GM12872 (cell line): ENCODE measurements around the gene RHBG.

ENCODE experiments used
- CTCF ChIP-seq: IDR thresholded peaks from 3 replicates; pipeline ENCODE4 v1.5.1; 2011; ENCODE audit warnings: low read depth, mild to moderate bottlenecking, low read length, moderate library complexity; ENCODE audit not compliant: insufficient read depth

RHBG gene

GRCh38 chr1:156384658-156385057, 15.6 kb downstream of the RHBG start:
- TF ChIP-seq CTCF: 0 out of 3 replicates have a peak, but pooled peaks have one; percentile 4

- TF ChIP-seq CTCF: peak; percentile 93
Measured at GRCh38 chr1:156385534-156386031, 16.6 kb downstream of the RHBG start.

GRCh38 chr1:156386134-156386901, 17.3 kb downstream of the RHBG start:
- TF ChIP-seq CTCF: no peak

- TF ChIP-seq CTCF: no peak
Measured at GRCh38 chr1:156386949-156387869, 18.2 kb downstream of the RHBG start.

GRCh38 chr1:156387870-156388173, 18.8 kb downstream of the RHBG start:
- TF ChIP-seq CTCF: no peak

GRCh38 chr1:156388174-156389137, 19.4 kb downstream of the RHBG start:
- no peak for TF ChIP-seq CTCF
